HG03135 (cell line): ENCODE data around the gene MED27.

Source experiments
- ATAC-seq: cut with Tn5 transposase; IDR thresholded peaks from one replicate; pipeline ENCODE4 v1.9.1; 2021; ENCODE audit warnings: mild to moderate bottlenecking, moderate library complexity; ENCODE audit not compliant: unreplicated experiment

Gene MED27

DNA sequence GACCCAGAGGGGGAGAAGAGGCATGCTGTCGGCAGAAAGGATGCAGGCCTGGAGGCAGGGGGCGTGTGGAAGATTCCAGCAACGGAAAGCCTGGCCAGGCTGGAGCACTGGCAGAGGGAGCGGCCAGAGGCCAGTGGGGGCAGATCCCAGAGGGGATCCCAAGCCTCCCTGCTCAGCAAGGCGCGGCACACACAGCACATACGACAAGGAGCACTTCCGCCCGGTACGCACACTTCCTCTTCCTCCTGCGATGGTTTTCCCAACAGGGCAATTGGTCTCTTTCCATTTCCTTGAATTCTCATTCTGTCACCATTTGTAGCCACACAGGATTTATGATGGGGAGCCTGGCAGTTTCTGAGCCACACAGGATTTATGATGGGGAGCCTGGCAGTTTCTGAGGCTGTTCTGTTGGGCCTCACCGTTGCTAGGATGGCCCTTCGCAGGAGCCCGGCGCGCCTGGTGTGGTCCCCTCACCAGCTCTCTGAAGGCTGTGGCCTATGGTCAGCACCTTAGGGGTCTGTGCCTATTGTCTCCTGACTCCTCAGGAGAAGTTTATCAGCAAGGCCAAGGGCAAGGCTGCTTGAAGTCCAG, 216.3 kb downstream of the MED27 start:
- ATAC-seq: no peak

- ATAC-seq: no peak
These were observed 217.4 kb downstream of the MED27 start for GRCh38 chr9:131862261-131862660.

GRCh38 chr9:131860430-131860829, 219.2 kb downstream of the MED27 start:
- no peak for ATAC-seq

DNA sequence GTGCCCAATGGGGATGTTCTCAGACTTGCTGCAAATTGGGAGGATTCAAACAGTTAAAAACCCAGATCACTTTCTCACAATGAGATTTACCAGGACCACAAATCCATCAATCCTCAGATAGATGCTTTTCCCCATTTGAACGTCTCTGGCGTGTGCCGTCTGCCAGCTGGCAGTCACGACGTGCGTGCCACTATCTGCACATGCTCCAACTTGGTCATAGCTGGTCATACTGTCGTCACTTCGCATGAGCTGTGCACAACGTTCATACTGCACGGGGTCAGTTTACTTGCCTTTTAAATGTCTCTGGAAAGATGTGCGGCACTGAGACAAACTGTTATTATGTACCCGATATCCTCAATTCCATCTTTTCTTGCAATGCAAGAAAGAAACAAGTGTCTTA, 221.5 kb downstream of the MED27 start:
- no peak for ATAC-seq

DNA sequence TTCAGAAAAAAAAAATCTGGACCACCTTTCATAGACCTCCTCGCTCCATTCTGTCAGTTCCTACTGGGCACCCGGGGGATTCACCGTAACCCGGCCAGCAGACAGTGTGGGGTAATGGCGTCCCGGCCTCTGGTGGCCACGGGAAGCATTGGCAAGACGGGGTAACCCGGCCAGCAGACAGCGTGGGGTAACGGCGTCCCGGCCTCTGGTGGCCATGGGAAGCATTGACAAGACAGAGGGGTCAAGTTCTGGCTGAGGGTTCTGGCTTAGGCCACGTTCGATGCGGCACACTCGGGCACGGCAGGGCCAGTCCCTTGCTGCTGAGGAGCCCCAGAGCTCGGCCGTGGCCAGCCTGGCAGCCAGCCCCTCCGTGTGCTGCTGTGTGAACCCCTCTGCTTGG, 223.6 kb downstream of the MED27 start:
- ATAC-seq: no peak

DNA sequence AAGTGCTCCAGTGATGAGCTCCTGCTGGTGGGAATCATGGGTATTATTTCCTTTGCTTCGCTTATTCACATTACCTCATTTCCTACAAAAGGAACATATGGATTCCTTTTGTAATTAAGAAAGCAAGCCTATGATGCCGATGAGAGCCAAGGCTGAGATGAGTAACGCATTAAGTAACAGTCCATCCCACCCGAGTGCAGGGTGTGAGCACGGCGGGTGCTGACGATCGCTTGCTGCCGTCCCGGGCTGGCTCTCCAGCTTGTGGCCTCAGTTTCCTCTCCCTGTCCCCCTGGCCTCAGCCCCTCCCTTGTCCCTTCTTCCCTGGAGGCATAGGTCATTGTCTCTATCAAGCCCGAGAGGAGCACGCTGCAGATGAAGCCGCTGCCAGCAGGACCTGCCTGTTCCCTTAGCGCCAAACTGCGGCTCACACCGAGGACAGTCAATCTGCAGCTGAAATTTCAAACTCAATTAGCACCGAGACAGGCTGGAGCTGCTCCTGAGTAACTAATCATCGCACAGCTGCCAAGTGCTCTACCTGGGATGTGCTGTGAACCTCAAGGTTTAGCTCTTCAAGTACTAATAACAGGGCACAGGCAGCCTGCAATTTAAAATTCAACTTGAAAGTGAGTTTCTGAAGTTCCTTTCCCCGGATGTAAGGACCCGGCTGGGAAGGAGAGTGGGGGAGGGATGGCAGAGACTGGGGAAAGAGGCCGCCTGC, 224.6 kb downstream of the MED27 start:
- no peak for ATAC-seq

DNA sequence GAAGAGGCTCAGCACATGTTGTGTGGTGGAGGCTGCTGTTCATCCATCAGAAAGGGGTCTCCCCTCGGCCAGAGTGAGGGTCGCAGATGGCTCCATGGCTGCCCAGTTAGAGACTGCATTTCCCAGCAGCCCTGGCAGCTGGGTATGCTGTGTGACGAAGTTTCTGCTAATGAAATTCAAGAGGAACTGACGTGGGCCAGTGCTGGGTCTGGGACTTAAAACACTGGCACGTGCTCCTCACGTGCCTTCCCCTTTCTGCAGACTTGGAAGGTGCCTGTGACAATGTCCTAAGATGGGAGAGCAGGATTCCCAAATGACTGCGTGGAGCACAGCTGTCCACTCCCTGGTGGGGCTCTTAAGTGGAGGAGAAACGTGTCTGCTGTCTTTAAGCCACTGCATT, 225.3 kb downstream of the MED27 start:
- no peak for ATAC-seq

DNA sequence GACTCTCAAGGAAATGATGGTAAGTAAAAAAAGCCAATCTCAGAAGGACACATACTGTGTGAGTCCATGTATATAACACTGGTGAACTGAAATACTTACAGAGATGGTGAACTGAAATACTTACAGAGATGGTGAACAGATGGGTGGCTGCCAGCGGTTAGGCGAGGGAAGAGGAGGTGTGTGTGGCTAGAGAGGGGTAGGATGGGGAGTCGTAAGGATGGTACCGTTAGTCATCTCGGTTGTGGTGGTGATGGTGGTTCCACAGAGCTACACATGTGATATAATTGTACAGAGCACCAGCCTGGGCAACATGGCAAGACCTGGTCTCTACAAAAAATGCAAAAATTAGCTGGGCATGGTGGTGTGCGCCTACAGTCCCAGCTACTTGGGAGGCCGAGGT, 226.2 kb downstream of the MED27 start:
- ATAC-seq: no peak

- ATAC-seq: no peak
These were observed 228.3 kb downstream of the MED27 start for GRCh38 chr9:131851414-131851813.

DNA sequence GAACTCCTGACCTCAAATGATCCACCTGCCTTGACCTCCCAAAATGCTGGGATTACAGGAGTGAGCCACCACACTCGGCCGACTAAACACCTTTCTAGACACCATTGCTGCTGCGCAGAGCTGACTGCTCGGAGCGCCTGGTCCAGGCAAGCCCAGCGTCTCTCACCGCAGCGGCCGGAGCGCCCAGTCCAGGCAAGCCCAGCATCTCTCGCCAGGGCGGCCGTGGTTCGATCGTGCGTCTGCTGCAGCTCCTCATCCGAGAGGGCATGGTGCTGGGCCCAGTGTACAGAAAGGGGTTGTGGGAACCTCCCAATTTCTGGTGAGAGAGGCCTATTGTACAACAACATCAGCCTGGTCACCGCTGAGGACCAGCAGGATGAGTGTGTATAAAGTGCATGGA, 230.3 kb downstream of the MED27 start:
- ATAC-seq: no peak

- ATAC-seq: no peak
These were observed 231.0 kb downstream of the MED27 start for GRCh38 chr9:131848570-131849160.

DNA sequence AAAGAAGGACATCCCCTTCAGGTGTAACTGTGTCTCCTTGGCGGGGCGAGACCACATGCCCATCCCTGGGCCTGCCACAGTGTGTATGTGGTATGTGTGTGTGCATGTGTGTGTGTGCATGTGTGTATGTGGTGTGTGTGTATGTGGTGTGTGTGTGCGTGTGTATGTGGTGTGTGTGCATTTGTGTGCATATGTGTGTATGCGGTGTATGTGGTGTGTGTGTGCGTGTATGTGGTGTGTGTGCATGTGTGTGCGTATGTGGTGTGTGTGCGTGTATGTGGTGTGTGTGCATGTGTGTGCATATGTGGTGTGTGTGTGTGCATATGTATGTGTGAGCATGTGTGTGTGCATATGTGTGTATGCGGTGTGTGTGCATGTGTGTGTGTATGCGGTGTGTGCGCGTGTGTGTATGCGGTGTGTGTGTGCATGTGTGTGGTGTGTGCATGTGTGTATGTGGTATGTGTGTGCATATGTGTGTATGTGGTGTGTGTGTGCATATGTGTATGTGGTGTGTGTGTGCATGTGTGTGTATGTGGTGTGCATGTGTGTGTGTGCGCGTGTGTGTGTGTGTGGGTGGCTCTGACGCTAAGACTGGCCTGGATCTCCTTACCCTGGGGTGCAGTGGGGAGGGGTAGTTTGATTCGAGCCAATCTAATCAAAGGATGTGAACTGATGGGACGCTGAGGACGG, 231.9 kb downstream of the MED27 start:
- no peak for ATAC-seq

DNA sequence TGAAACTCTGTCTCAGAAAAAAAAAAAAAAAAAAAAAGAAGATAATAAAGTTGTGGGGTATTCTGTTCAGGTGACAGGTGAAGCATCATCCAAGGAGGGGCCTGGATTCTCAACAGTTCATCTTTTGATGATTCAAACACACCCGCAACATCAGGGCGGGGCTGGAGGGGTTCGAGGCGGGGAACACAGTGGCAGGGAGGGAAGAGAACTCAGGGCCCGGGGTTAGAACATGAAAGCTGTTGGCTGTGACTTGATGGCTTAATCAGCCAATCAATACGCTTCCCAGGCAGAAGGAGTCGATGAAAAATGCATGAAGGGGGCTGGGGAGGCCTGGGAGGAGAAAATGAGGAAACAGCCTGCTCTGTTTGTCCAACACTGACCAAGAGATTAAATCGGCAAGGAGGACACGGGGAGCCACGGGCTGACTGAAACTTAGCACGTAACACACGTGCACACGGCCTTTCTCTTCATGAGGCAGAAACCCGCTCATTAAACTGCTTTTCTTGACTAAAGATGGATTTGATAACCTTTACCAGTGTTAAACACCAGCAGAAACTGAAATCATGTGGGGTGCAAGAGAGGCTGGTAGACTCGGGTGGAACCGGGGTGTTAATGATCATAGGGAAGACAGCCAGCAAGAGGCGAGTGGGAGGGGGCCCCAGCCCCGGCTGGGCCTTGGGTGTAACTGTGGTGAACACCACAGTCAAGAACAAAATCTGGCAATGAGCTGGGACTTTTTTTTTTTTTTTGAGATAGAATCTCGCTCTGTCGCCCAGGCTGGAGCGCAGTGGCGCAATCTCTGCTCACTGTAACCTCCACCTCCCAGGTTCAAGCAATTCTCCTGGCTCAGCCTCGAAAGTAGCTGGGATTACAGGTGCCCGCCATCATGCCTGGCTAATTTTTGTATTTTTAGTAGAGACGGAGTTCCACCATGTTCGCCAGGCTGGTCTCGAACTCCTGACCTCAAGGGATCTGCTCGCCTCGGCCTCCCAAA, 234.1 kb downstream of the MED27 start:
- no peak for ATAC-seq

DNA sequence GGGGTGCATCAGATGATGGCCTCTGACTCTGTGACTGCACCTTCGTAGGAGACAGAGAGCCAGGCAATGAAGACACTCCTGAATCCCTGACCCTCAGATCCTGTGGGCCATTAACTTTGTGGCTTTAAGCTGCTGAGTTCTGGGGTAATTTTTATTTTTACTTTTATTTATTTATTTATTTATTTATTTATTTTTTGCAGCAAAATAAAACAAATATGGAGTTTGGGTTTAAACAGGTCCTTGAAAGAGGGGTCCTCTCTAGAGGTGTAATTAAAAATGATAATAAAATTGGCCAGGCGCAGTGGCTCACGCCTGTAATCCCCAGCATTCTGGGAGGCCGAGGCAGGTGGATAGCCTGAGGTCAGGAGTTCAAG, 234.9 kb downstream of the MED27 start:
- no peak for ATAC-seq

DNA sequence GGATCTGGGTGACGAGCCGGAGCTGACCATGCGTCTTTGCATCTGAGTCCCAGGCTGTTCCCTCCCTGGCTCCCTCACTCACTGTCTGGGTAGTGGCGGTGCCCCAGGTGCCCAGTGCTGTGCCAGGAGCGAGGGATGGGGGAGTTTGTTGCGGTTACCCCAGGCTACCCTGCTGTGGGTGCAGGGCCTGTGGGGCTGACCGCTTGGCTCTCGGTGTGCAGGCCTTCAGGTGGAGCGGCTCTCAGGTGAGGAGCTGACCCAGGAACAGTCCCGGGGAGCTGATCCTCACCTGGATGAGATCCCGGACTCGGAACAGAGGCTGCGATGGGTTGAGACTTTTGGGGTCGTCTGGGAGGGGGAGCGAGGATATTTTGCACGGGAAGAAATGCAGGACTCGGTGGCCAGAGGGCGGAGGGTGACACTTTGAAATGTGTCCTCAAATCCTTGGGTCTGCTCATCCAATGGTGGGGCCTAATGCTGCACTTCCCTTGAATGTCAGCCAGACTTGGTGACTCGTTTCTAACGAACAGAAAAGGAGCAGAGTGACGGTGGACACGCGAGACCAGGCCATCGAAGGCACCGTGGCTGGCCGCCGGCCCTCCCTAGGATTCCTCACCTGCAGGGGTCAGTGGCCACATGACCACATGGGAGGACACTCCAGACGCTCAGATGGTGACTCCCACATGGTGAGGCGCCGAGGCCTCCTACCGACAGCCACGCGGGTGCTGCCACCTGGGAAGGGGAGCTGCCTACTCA, 235.5 kb downstream of the MED27 start:
- ATAC-seq: no peak

DNA sequence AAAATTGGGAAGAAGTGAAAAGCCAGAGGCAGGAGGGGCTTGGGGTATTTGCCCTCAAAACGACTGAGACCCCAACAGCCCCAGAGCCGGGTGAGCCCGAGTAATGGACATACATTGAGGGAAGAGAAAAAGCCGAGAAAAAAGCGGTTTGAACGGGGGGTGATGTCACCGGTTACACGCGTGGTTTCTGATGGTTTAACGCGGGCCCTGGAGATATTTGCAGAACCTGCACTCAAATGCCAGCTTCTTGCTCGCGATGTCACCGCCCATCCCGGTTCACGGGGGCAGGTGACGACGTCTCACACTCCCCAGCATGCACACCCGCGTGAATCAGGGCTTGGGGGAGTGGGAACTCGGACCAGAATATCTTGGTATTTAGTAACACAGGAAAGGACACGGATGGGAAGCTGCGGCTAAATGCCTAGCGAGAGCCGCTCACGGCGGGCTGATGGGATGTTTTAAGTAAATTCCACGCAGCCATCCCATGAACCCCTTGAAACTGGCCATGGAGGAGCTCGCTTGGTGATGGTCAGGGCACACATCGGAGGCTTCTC, 237.8 kb downstream of the MED27 start:
- ATAC-seq: no peak

- no peak for ATAC-seq
These were observed 238.6 kb downstream of the MED27 start for GRCh38 chr9:131840751-131841702.

- no peak for ATAC-seq
These were observed 239.4 kb downstream of the MED27 start for GRCh38 chr9:131840220-131840619.
